ENCODE results near the gene CATSPERB.
"Not testable (repeated sequence)": the region's sequence is repeated elsewhere in the genome, so short reads cannot be mapped to it uniquely, and the experiment has no call there.

The CATSPERB gene

GRCh38 chr14:91732859-91733477, 1.1 kb upstream of the CATSPERB start:
- no peak for DNase-seq

- DNase-seq: no peak
Observed at GRCh38 chr14:91732439-91732838, 553 bp upstream of the CATSPERB start.

DNA sequence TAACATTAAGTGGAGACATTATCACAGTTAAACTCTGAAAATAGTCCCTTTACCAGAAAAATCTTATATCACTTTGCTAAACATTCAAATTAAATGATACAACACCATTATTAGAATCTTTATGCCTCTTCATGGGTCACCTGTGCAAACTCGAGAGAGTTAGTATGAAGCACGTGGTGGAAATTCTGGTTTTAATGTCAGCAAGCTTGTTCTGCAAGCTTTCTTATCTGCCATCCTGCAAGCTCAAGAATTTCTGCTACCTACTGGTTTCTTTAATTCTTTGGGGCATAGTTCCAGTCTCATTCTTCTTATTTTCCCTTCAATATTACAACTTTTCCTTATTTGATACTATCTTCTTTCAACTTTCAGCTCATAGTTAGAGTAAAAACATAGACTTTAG, 868 bp downstream of the CATSPERB start:
- DNase-seq: no peak

- DNase-seq: no peak
Observed at GRCh38 chr14:91729756-91730155, 2.1 kb downstream of the CATSPERB start.

DNA sequence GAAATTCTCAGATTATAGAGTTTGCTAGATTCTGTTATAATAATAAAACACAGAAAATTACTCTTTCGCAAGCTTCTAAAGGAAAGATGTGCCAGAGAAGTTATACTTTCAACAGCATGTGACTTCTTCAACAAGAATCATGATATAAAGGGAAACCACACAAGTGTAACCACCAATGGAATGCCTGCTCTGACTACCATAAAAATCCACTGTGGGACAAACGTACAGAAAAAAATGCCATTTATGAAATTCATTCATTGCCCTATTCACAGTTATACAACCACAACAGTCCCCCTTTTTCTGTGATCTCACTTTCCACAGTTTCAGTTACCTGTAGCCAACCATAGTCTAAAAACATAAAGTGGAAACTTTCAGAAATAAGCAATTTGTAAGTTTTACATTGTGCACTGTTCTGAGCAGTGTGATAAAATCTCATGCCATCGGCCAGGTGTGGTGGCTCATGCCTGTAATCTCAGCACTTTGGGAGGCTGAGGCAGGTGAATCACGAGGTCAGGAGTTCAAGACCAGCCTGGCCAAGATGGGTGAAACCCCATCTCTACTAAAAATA, 3.2 kb downstream of the CATSPERB start:
- no peak for DNase-seq

GRCh38 chr14:91727121-91727520, 4.8 kb downstream of the CATSPERB start:
- no peak for DNase-seq

DNA sequence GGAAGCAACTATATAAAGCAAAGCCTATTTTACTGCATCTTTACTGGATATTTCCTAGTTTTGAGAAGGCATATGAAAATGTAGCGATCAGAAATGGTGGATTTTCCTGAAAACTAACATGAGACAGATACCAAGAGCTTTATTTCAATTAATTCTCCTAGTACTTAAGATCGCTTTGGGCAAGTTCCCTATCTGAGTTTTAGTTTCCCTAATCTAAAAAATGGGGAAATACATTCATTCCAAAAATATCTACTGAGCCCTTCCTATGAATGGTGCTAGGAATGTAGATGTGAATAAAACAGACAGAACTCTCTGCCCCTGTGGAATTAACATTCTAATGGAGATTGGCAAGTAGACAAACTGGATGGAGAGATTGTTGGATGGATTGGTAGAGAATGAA, 8.4 kb downstream of the CATSPERB start:
- no peak for DNase-seq

DNA sequence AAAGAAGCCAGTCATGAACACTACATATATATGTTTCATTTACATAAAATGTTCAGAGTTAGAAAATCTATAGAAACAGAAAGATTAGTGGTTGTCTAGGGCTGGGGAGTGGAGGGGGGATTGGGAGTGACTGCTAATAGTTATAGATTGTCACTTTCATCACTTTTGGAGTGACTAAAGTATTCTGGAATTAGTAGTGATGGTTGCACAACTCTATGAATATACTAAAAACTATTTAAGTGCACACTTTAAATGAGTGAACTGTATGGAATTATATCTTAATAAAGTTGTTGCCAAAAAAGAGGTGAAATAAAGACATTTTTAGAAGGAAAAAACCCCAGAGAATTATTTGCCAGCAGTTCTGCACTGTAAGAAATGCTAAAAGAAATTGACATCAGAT, 9.5 kb downstream of the CATSPERB start:
- no peak for DNase-seq

GRCh38 chr14:91719839-91720238, 12.0 kb downstream of the CATSPERB start:
- no peak for DNase-seq

GRCh38 chr14:91716999-91717398, 14.9 kb downstream of the CATSPERB start:
- no peak for DNase-seq

GRCh38 chr14:91714805-91715204, 17.1 kb downstream of the CATSPERB start:
- DNase-seq: no peak

DNA sequence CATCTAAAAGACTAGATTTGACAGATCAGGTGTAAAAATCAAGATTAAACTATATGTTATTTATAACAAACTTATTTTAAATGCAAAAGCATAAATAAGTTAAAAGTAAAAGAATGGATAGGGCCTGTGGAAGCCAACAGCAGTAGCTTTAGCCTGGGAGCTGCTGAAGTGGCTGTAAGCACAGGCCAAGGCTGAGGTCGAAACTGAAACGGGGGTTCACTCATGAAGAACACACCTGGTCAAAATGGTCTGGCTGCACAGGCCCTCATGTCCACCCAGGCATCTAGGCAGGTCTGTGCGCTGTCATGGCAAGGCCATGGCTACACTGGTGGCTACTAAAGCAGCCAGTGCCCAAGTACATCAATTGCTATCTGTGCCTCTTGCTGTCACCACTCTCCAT, 23.1 kb downstream of the CATSPERB start:
- no peak for DNase-seq

- DNase-seq: no peak
Observed at GRCh38 chr14:91706996-91707395, 24.9 kb downstream of the CATSPERB start.

DNA sequence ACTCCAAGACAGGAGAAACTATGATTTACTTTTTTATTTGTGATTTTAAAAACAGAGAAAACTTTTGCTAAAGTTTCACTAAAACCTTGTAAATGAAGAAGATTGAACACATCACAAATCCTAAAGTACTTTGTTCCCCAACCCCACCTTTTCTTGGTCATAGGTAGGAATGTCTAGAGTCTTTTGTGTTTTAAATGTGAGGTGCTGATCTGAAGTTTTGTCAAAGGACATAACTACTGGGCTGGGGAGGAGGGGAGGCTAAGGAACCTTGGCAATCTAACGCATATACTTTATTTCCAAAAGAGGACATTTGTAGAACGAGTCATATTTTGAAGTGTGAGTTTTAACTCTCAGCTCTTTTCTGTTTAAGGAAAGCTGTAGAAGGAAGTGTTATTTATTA, 37.2 kb downstream of the CATSPERB start:
- DNase-seq: no peak

GRCh38 chr14:91693346-91693745, 38.5 kb downstream of the CATSPERB start:
- no peak for DNase-seq

- no peak for DNase-seq
Observed at GRCh38 chr14:91692075-91692474, 39.8 kb downstream of the CATSPERB start.

DNA sequence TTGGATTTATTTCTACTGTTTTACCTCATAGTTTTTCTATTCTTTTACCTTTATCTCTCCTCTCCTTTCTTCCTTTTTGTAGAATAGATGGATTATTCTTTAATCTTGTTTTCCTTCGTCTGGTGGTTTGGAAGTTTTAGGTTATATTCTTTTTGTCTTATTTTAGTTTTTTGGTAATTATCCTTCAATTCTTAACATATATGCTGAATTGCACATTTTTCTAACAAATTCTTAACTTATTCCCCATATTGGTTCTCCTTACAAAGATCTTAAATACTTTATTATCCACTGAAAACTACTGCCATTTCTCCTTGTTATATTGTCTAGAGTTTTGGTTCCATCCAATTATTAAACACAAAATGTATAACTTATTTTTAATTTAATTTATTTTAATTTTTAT, 42.3 kb downstream of the CATSPERB start:
- DNase-seq: no peak

GRCh38 chr14:91687436-91687835, 44.5 kb downstream of the CATSPERB start:
- DNase-seq: not testable (repeated sequence)

DNA sequence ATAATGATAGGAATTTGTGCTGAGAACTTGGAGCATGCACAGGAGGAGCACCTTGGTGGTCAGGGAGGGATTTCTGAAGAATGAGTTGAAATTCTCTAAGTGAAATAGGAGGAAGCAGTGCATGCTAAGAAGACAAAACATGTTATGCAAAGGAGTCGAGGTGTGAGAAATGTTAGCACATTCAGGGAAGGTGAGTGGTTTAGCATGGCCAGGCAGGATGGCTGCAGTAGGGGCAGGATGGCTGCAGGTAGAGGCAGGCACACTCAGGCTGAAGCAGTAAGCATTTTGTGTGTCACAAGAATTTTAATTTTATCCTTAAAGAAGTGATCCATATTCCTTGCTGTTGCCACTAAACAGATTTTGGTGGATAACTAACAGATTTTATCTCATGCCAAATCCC, 46.3 kb downstream of the CATSPERB start:
- no peak for DNase-seq

DNA sequence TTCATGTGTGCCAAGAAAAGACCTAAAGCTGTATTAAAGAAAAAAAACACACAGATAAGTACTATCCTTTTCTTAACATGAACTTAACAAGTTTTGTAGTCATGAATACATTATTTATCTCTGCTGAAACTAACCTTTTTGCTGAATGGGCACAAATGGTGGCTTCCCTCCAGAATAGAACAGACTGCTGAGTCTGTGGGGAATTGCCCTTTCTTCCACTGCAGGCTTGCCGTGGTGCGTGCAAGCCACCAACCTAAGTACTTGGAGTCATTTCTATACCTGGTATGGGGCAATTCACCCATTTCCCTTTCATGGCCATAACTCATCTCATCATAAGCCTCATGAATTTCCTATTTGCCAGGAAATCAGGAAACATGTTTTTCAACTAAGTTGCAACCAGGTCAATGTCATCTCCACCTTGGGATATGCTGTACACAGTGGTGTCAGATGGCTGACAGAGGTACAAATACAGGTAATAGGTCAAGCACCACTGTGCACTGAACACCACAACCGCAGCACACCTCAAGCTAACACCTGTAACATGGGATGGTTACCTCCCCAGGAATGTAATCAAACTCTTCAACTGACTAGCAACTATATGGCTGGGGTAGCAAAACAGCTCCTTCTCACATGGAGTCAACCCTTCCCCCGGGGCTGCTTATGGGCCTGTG, 49.9 kb downstream of the CATSPERB start:
- no peak for DNase-seq

- no peak for DNase-seq
Observed at GRCh38 chr14:91681118-91681517, 50.8 kb downstream of the CATSPERB start.

- DNase-seq: no peak
Observed at GRCh38 chr14:91679273-91679672, 52.6 kb downstream of the CATSPERB start.

- not testable (repeated sequence) for DNase-seq
Observed at GRCh38 chr14:91677687-91678086, 54.2 kb downstream of the CATSPERB start.

DNA sequence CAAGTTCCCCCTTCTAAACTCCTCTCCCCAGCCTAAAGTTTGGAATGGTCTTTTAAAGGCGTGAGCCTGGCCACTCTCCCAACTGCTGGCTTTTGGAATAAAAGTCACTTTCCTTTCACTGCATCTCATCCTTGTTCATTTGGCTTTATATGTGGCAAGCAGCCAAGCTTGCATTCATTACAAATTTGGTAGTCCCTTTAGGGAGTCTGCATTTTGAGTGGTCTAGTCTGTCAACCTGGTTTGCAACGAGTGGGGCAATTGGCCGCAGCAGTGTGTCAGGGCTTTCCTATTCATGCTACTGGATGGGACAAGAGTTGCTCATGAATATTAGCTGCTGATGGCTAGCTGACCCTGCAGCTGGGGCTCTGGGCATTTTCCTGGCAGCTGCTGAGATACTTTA, 57.0 kb downstream of the CATSPERB start:
- no peak for DNase-seq

GRCh38 chr14:91669867-91670266, 62.0 kb downstream of the CATSPERB start:
- no peak for DNase-seq
